ENCODE results near the gene MYMK. TPM values are rescaled to one million over a fixed set of nuclear protein-coding genes. Genes with fewer than 3 reads are reported as not detected.

The MYMK gene
- total RNA-seq, 1 donor from 2014 or later, result not detected

- Histone ChIP-seq H3K27ac (no peak overlapping the region), H3K4me3 (no peak overlapping the region), H3K36me3 (no peaks in the 10 kb centered on the region), H3K4me1 (peaks cover 11% of the 10 kb centered on the region), H3K27me3 (no peaks in the 10 kb centered on the region), H3K9me3 (no peaks in the 10 kb centered on the region)
- no peak for DNase-seq (ENCODE audit: extremely low spot score in 2 of 2)
- intact Hi-C loops (cut with DNase I), result no loop called here
- TF ChIP-seq POLR2A (IDR thresholded peaks at IDR 0.05), result no peak
- no peak for TF ChIP-seq CTCF (IDR thresholded peaks at IDR 0.05)
- no peak for TF ChIP-seq POLR2AphosphoS5 (IDR thresholded peaks at IDR 0.05; ENCODE audit: insufficient read depth in 1 of 2, low read depth in 1 of 2)
Measured at GRCh38 chr9:133492061-133493021, 32.4 kb downstream of the MYMK start.

DNA sequence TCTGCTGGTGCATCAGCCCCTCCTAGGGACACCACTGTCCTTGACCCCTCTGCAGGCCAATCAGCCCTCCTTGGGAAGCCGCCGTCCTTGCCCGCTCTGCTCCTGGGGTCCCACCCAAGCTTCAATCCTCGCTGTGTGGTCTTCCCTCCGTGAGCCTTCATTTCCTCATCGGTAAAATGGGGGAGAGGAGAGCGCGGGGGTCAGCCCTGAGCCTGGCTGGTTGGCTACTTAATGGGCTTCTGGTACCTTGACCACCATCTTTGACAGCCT is 33.2 kb downstream of the MYMK start:
- intact Hi-C loops (cut with DNase I), result no loop called here
- H3K27me3 ChIP-seq, result no peaks in the 10 kb centered on the region
- TF ChIP-seq CTCF (IDR thresholded peaks at IDR 0.05), result no peak
- TF ChIP-seq POLR2A (IDR thresholded peaks at IDR 0.05), result no peak
- TF ChIP-seq POLR2AphosphoS5 (IDR thresholded peaks at IDR 0.05; ENCODE audit: insufficient read depth in 1 of 2, low read depth in 1 of 2), result no peak

GRCh38 chr9:133490865-133491655 is 33.7 kb downstream of the MYMK start:
- Histone ChIP-seq H3K4me1 (peaks cover 11% of the 10 kb centered on the region), H3K4me3 (no peak overlapping the region), H3K9me3 (no peaks in the 10 kb centered on the region), H3K27ac (no peak overlapping the region), H3K27me3 (no peaks in the 10 kb centered on the region), H3K36me3 (no peaks in the 10 kb centered on the region)
- TF ChIP-seq POLR2A (IDR thresholded peaks at IDR 0.05) (no peak), CTCF (IDR thresholded peaks at IDR 0.05) (no peak), POLR2AphosphoS5 (IDR thresholded peaks at IDR 0.05; ENCODE audit: insufficient read depth in 1 of 2, low read depth in 1 of 2) (no peak)
- intact Hi-C loops (cut with DNase I), result no loop called here
- DNase-seq (ENCODE audit: extremely low spot score in 2 of 2), result no peak

More for the DNA sequence above, 33.2 kb downstream of the MYMK start:
- Histone ChIP-seq H3K9me3 (no peaks in the 10 kb centered on the region), H3K36me3 (no peaks in the 10 kb centered on the region), H3K27ac (no peak overlapping the region), H3K4me1 (peaks cover 11% of the 10 kb centered on the region), H3K4me3 (no peak overlapping the region)
- DNase-seq (ENCODE audit: extremely low spot score in 2 of 2), result no peak

- H3K36me3 ChIP-seq, result no peaks in the 10 kb centered on the region
- TF ChIP-seq POLR2A (IDR thresholded peaks at IDR 0.05) (no peak), POLR2AphosphoS5 (IDR thresholded peaks at IDR 0.05; ENCODE audit: insufficient read depth in 1 of 2, low read depth in 1 of 2) (no peak), CTCF (IDR thresholded peaks at IDR 0.05) (no peak)
- intact Hi-C loops (cut with DNase I), result no loop called here
- no peak overlapping the region for H3K4me3 ChIP-seq
- no peaks in the 10 kb centered on the region for H3K27me3 ChIP-seq
- DNase-seq (ENCODE audit: extremely low spot score in 2 of 2), result no peak
- peaks cover 11% of the 10 kb centered on the region for H3K4me1 ChIP-seq
- no peaks in the 10 kb centered on the region for H3K9me3 ChIP-seq
- H3K27ac ChIP-seq, result no peak overlapping the region
Measured at GRCh38 chr9:133490201-133490681, 34.5 kb downstream of the MYMK start.
